ENCODE measurements around the gene RAB3A.
A peak's percentile ranks its signal among the peaks of the same experiment; 100 is the strongest.

The RAB3A gene

GRCh38 chr19:18202397-18202777 is 1.5 kb downstream of the RAB3A start:
- DNase-seq: peak in 8 of 58 donors; percentile 34 to 58 (median 48)

- DNase-seq: no peak
Observed at GRCh38 chr19:18198374-18198773, 5.5 kb downstream of the RAB3A start.

- DNase-seq: no peak
Observed at GRCh38 chr19:18197941-18198340, 5.9 kb downstream of the RAB3A start.

- no peak for DNase-seq
Observed at GRCh38 chr19:18197306-18197705, 6.5 kb downstream of the RAB3A start.

- no peak for DNase-seq
Observed at GRCh38 chr19:18196511-18196845, 7.4 kb downstream of the RAB3A start.

- DNase-seq: peak in 12 of 58 donors; percentile 6 to 50 (median 23)
Observed at GRCh38 chr19:18194554-18195238, 9.1 kb downstream of the RAB3A start.

GRCh38 chr19:18194181-18194530 is 9.7 kb downstream of the RAB3A start:
- DNase-seq: no peak

GRCh38 chr19:18193388-18194180 is 10.3 kb downstream of the RAB3A start:
- DNase-seq: peak in 1 of 58 donors; percentile 62

- DNase-seq: peak; percentile 96 to 100 (median 100)
Observed at GRCh38 chr19:18192673-18193387, 11.0 kb downstream of the RAB3A start, which contains the start of gene MPV17L2. Gene MPV17L2, plus strand, starts transcription at chr19:18193218. Its CDS starts 64 bp downstream, at chr19:18193282.

GRCh38 chr19:18191640-18192062 is 12.2 kb downstream of the RAB3A start:
- DNase-seq: no peak

GRCh38 chr19:18190278-18190677 is 13.6 kb downstream of the RAB3A start:
- no peak for DNase-seq

GRCh38 chr19:18185538-18185937 is 18.3 kb downstream of the RAB3A start:
- DNase-seq: no peak

- no peak for DNase-seq
Observed at GRCh38 chr19:18183529-18183928, 20.3 kb downstream of the RAB3A start.

- no peak for DNase-seq
Observed at GRCh38 chr19:18179957-18180356, 23.9 kb downstream of the RAB3A start.

- no peak for DNase-seq
Observed at GRCh38 chr19:18176367-18177310, 27.2 kb downstream of the RAB3A start.

GRCh38 chr19:18174983-18175382 is 28.9 kb downstream of the RAB3A start:
- DNase-seq: no peak

- peak in 20 of 58 donors; percentile 4 to 75 (median 35) for DNase-seq
Observed at GRCh38 chr19:18173572-18174288, 30.1 kb downstream of the RAB3A start, which contains the start of gene IFI30. Gene IFI30, plus strand, starts transcription at chr19:18173813. Its CDS starts 29 bp downstream, at chr19:18173842.

GRCh38 chr19:18173054-18173571 is 30.7 kb downstream of the RAB3A start:
- DNase-seq: peak in 4 of 58 donors; percentile 9 to 29 (median 19)

GRCh38 chr19:18172331-18173053 is 31.4 kb downstream of the RAB3A start:
- no peak for DNase-seq

Data from anterior cingulate cortex (tissue), 58 donors.